Cardiac fibroblast (primary cell): Measurements from ENCODE around the gene COPS3.

Experiments used
- DNase-seq, 2 donors: peaks; one replicate each; pipeline versions ENCODE4 v3.0.0 to v3.0.0-alpha.2; 2010; ENCODE audit warnings: low read depth in 2 of 2
- H3K4me3 ChIP-seq, 2 donors: replicated peaks in 1 of 2; 1 replicate in 1 of 2; 2 replicates in 1 of 2; pipeline ENCODE4 v1.5.1; 2011; ENCODE audit warnings: low read depth in 2 of 2, low read length in 2 of 2, mild to moderate bottlenecking in 2 of 2, moderate library complexity in 1 of 2
- CTCF ChIP-seq: IDR thresholded peaks from one replicate; pipeline ENCODE4 v1.5.1; 2011; ENCODE audit warnings: low read depth, mild to moderate bottlenecking, low read length, inconsistent platforms

COPS3 gene

GRCh38 chr17:17232303-17232621 lies 48.8 kb downstream of the COPS3 start:
- no peak overlapping the region for H3K4me3 ChIP-seq
- no peak for DNase-seq
- TF ChIP-seq CTCF, result no peak

GRCh38 chr17:17231621-17232302 lies 49.3 kb downstream of the COPS3 start:
- H3K4me3 ChIP-seq, result no peak overlapping the region
- no peak for DNase-seq
- no peak for TF ChIP-seq CTCF

- no peak for DNase-seq
- H3K4me3 ChIP-seq, result no peak overlapping the region
- no peak for TF ChIP-seq CTCF
Observed at GRCh38 chr17:17229416-17230384, 51.3 kb downstream of the COPS3 start.

- TF ChIP-seq CTCF, result no peak
- no peak for DNase-seq
- no peak overlapping the region for H3K4me3 ChIP-seq
Observed at GRCh38 chr17:17228521-17229279, 52.3 kb downstream of the COPS3 start.

- no peak for DNase-seq
- no peak for TF ChIP-seq CTCF
- H3K4me3 ChIP-seq, result no peak overlapping the region
Observed at GRCh38 chr17:17227608-17228520, 53.2 kb downstream of the COPS3 start.
